H1 (cell line): ENCODE data around the gene TUBA3C. TPM values are rescaled to one million over a fixed set of nuclear protein-coding genes. Genes with fewer than 3 reads are reported as not detected.

Experiments used
- BACH1 ChIP-seq: IDR thresholded peaks from 2 replicates; pipeline ENCODE4 v1.6.1; 2012; ENCODE audit warnings: low read length, improper control_type of control experiment
- BCL11A ChIP-seq, 2 experiments: IDR thresholded peaks; one replicate each; pipeline ENCODE4 v1.6.1; 2011; ENCODE audit warnings: low read depth in 2 of 2, low read length in 2 of 2, mild to moderate bottlenecking in 2 of 2
- PHF8 ChIP-seq: fragments of 200-600 bp; sonication (generic); conservative IDR thresholded peaks from 2 replicates; pipeline ENCODE4 v1.7.1; 2012; ENCODE audit warnings: low read depth, mild to moderate bottlenecking, inconsistent platforms, low read length, moderate library complexity
- SIX5 ChIP-seq: IDR thresholded peaks from 2 replicates; pipeline ENCODE4 v1.6.1; 2011; ENCODE audit warnings: mild to moderate bottlenecking, low read depth, low read length
- YY1 ChIP-seq: IDR thresholded peaks from 2 replicates; pipeline ENCODE4 v1.6.1; 2011; ENCODE audit warnings: low read depth, mild to moderate bottlenecking, low read length
- polyA plus RNA-seq, 7 experiments: library from polyadenylated mRNA; depleted of rRNA in 3 of 7; stranded (reverse) in 5 of 7; unstranded in 2 of 7; fragments of >200 nt in 5 of 7; fragments of 200-250 nt in 2 of 7; gene quantifications; 1 replicate in 5 of 7; 2 replicates in 1 of 7; 4 replicates in 1 of 7; pipeline versions ENCODE4 v1.2.1 to v1.2.3, GENCODE V29; 2011 to 2013; ENCODE audit warnings: missing spikeins in 2 of 7, mixed read lengths in 2 of 7
- total RNA-seq: library from RNA; stranded (reverse); fragmentation: NEBNext Ultra II Directional; extraction: Animal tissue kit (Norgen Biotek cat#: 25700); gene quantifications from 2 replicates; pipeline ENCODE4 v1.2.1, GENCODE V29; 2021

TUBA3C gene
- total and polyA plus RNA-seq, 2 of the 8 experiments (the other 6 are each of a cell fraction or from before 2014, with no cell fraction given), result not detected

GRCh38 chr13:19179916-19180315 lies 1.7 kb downstream of the TUBA3C start (continued):
- TF ChIP-seq YY1, result no peak
- no peak for TF ChIP-seq SIX5
- TF ChIP-seq BACH1, result no peak
- TF ChIP-seq PHF8, result no peak
- TF ChIP-seq BCL11A (IDR thresholded peaks at IDR 0.05; ENCODE audit: low read depth in 2 of 2, low read length in 2 of 2), result no peak
